NOMO-1 treated with dmso at 0.1 percent for 144 hours (cell line): ENCODE data around the gene GAS2L3.
"Not testable (repeated sequence)": the region's sequence is repeated elsewhere in the genome, so short reads cannot be mapped to it uniquely, and the experiment has no call there.

Experiments used
- DNase-seq: peaks from one replicate; lab custom pipeline; 2025; ENCODE audit not compliant: unreplicated experiment; lab: John Stamatoyannopoulos, UW

The GAS2L3 gene

GRCh38 chr12:100573292-100574186, at the start of gene GAS2L3:
Gene GAS2L3 (plus strand): TSS chr12:100573684. CDS start chr12:100594905, 21,221 bp downstream.
- peak; percentile 79 for DNase-seq

GRCh38 chr12:100528034-100528433, 45.5 kb upstream of the GAS2L3 start:
- no peak for DNase-seq

GRCh38 chr12:100528471-100529127, 44.9 kb upstream of the GAS2L3 start:
- DNase-seq = no peak

- DNase-seq = no peak
Observed at GRCh38 chr12:100529756-100530350, 43.6 kb upstream of the GAS2L3 start.

- DNase-seq = no peak
Observed at GRCh38 chr12:100533376-100533775, 40.1 kb upstream of the GAS2L3 start.

- DNase-seq = no peak
Observed at GRCh38 chr12:100534625-100535227, 38.8 kb upstream of the GAS2L3 start.

GRCh38 chr12:100539202-100539601, 34.3 kb upstream of the GAS2L3 start:
- no peak for DNase-seq

GRCh38 chr12:100544165-100544564, 29.3 kb upstream of the GAS2L3 start:
- DNase-seq = no peak

- no peak for DNase-seq
Observed at GRCh38 chr12:100545092-100545491, 28.4 kb upstream of the GAS2L3 start.

GRCh38 chr12:100553936-100554335, 19.5 kb upstream of the GAS2L3 start:
- no peak for DNase-seq

- DNase-seq = peak; percentile 16
Observed at GRCh38 chr12:100554608-100555077, 18.8 kb upstream of the GAS2L3 start.

- no peak for DNase-seq
Observed at GRCh38 chr12:100555722-100556121, 17.8 kb upstream of the GAS2L3 start.

- no peak for DNase-seq
Observed at GRCh38 chr12:100557357-100557756, 16.1 kb upstream of the GAS2L3 start.

- not testable (repeated sequence) for DNase-seq
Observed at GRCh38 chr12:100559261-100559660, 14.2 kb upstream of the GAS2L3 start.

GRCh38 chr12:100564090-100564489, 9.4 kb upstream of the GAS2L3 start:
- DNase-seq = no peak

GRCh38 chr12:100564905-100565467, 8.5 kb upstream of the GAS2L3 start:
- DNase-seq = no peak

- DNase-seq = no peak
Observed at GRCh38 chr12:100565987-100566545, 7.4 kb upstream of the GAS2L3 start.

- peak; percentile 82 for DNase-seq
Observed at GRCh38 chr12:100566887-100567637, 6.4 kb upstream of the GAS2L3 start.

- no peak for DNase-seq
Observed at GRCh38 chr12:100567945-100568344, 5.5 kb upstream of the GAS2L3 start.

GRCh38 chr12:100572184-100572583, 1.3 kb upstream of the GAS2L3 start:
- no peak for DNase-seq
